ENCODE results near the gene MMP25.

The MMP25 gene

DNA sequence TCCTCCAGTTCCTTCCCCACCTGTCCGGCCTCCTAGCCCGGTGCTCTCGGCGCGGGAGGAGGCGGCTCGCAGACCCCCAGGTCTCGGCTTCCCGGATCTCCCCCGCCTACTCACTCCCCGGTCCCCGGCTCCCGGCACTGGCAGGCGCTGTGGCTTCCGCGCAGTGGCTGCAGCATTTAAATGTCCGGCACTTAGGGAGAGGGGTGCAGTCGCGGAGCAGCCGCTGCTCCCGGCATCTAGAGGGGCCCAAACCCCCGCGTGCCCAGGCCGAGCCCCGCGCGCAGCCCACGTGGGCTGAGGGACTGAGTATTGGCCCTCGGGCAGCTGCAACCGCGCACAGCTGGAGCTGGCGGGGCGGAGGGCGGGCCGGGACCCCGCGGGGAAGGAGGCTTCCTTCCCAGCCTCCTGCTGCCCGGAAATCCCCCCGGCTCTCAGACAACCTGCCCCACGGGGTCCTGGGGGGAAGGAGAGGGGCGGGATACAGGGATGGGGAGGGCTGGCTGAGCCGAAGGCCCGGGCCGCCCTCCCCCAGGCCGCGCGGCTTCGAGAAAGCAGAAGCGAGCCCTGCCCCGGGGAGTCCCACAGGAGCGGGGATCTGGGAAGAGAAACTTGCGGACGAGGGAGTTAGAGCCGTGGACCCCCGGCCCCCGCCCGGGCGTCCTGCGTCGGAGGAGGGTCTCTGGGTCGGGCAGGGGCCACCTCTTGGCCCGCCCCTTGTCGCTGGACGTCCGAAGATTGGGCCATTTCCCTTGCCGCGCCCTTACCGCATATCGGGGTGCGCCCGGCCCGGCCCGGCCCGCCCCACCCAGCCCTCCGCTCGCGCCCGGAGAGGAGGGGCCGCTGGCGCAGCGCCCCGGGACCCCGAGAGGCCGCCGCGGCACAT, at the start of gene MMP25:
MMP25 (plus strand) TSS at position 804 of the 883 bp plus-strand sequence. CDS start 357 bp downstream, outside the sequence.
- Histone ChIP-seq H3F3A (ENCODE audit: control insufficient read depth, insufficient read depth) (peaks cover 12% of the 10 kb centered on the region; the same call in 1 of the 2 replicates), H3K36me3 (ENCODE audit: control insufficient read depth, low read length) (no peaks in the 10 kb centered on the region), H3K27ac (ENCODE audit: low read depth, low read length) (0 out of 2 replicates have a peak within 1 kb of the TSS, but pooled peaks have one; percentile 28), H3K4me2 (ENCODE audit: low read length) (peak within 1 kb of the TSS; percentile 100), H3K4me3 (ENCODE audit: low read length) (peak within 1 kb of the TSS; percentile 90), H3K9me3 (ENCODE audit: control insufficient read depth, insufficient read depth, low read length) (no peaks in the 10 kb centered on the region), H3K4me1 (ENCODE audit: control insufficient read depth, low read length) (peaks cover 34% of the 10 kb centered on the region), H3K79me2 (ENCODE audit: control insufficient read depth, low read length) (no peaks in the 10 kb centered on the region), H3K9me2 (replicated peaks; ENCODE audit: control insufficient read depth, low read length) (no peaks in the 10 kb centered on the region), H3K27me3 (ENCODE audit: control insufficient read depth, low read length) (peaks cover 22% of the 10 kb centered on the region), H4K20me1 (ENCODE audit: control insufficient read depth, insufficient read depth, low read depth, low read length) (no peaks in the 10 kb centered on the region)
- TF ChIP-seq EZH2phosphoT487 (IDR thresholded peaks at IDR 0.05; ENCODE audit: borderline replicate concordance, low read length), result no peak
- TF ChIP-seq, protein P1, sequence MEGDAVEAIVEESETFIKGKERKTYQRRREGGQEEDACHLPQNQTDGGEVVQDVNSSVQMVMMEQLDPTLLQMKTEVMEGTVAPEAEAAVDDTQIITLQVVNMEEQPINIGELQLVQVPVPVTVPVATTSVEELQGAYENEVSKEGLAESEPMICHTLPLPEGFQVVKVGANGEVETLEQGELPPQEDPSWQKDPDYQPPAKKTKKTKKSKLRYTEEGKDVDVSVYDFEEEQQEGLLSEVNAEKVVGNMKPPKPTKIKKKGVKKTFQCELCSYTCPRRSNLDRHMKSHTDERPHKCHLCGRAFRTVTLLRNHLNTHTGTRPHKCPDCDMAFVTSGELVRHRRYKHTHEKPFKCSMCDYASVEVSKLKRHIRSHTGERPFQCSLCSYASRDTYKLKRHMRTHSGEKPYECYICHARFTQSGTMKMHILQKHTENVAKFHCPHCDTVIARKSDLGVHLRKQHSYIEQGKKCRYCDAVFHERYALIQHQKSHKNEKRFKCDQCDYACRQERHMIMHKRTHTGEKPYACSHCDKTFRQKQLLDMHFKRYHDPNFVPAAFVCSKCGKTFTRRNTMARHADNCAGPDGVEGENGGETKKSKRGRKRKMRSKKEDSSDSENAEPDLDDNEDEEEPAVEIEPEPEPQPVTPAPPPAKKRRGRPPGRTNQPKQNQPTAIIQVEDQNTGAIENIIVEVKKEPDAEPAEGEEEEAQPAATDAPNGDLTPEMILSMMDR (IDR thresholded peaks at IDR 0.05; ENCODE audit: low read depth, low read length, poor library complexity, severe bottlenecking), result no peak

DNA sequence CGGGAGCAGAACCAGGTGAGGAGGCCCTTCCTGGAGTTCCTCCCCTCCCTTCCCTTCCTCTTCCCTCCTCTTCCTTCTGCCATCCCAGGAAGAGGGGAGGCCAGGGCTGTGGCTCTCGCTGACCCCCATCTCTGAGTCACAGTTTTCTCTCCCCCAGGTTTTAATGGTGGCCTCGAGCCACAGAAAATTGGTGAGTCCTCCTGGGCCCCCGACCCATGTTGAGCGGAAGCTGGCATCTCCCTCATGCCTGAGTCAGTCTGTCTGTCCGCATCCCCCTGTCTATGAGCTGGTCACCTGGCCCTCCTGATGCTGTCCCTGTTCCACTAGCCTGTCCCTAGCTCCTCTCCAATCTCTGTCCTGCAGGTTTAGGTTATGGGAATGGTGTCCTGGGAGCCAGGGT, 46.4 kb upstream of the MMP25 start:
- Histone ChIP-seq H3K27ac (ENCODE audit: low read depth, low read length) (no peak overlapping the region), H3K27me3 (ENCODE audit: control insufficient read depth, low read length) (peaks cover 36% of the 10 kb centered on the region), H3K79me2 (ENCODE audit: control insufficient read depth, low read length) (no peaks in the 10 kb centered on the region), H3K9me2 (replicated peaks; ENCODE audit: control insufficient read depth, low read length) (no peaks in the 10 kb centered on the region), H4K20me1 (ENCODE audit: control insufficient read depth, insufficient read depth, low read depth, low read length) (no peaks in the 10 kb centered on the region), H3K4me3 (ENCODE audit: low read length) (no peak overlapping the region), H3K9me3 (ENCODE audit: control insufficient read depth, insufficient read depth, low read length) (no peaks in the 10 kb centered on the region), H3F3A (ENCODE audit: control insufficient read depth, insufficient read depth) (no peaks in the 10 kb centered on the region), H3K4me1 (ENCODE audit: control insufficient read depth, low read length) (peaks cover 3% of the 10 kb centered on the region; the same call in 1 of the 2 replicates), H3K4me2 (ENCODE audit: low read length) (no peak overlapping the region), H3K36me3 (ENCODE audit: control insufficient read depth, low read length) (no peaks in the 10 kb centered on the region)
- no peak for TF ChIP-seq EZH2phosphoT487 (IDR thresholded peaks at IDR 0.05; ENCODE audit: borderline replicate concordance, low read length)

DNA sequence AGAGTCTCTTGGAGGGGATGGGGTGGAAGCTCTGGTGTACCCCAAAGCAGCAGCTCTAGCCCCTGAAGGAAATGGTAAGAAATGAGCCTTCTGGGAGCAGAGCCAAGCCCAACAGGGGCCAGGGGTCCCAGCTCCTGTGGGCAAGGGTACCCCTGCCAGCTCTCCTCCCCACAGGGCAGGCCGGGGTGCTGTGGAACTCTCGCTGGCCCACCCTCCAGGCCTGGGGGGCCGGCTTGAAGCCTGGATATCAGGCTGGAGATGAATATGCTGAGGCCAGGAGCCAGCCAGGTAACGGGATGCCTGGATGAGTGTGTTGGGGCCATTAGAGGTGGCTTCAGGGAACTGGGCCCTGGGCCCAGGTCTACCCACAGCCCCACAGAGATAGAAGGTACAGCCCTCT, 45.8 kb upstream of the MMP25 start:
- H3K9me2 ChIP-seq (replicated peaks; ENCODE audit: control insufficient read depth, low read length), result no peaks in the 10 kb centered on the region
- H4K20me1 ChIP-seq (ENCODE audit: control insufficient read depth, insufficient read depth, low read depth, low read length), result no peaks in the 10 kb centered on the region
- peaks cover 4% of the 10 kb centered on the region; the same call in 1 of the 2 replicates for H3K4me1 ChIP-seq (ENCODE audit: control insufficient read depth, low read length)
- no peak overlapping the region for H3K4me2 ChIP-seq (ENCODE audit: low read length)
- TF ChIP-seq, protein P1 (IDR thresholded peaks at IDR 0.05; ENCODE audit: low read depth, low read length, poor library complexity, severe bottlenecking), result no peak
- no peak for TF ChIP-seq EZH2phosphoT487 (IDR thresholded peaks at IDR 0.05; ENCODE audit: borderline replicate concordance, low read length)
- peaks cover 38% of the 10 kb centered on the region for H3K27me3 ChIP-seq (ENCODE audit: control insufficient read depth, low read length)
- H3K27ac ChIP-seq (ENCODE audit: low read depth, low read length), result no peak overlapping the region
- H3K79me2 ChIP-seq (ENCODE audit: control insufficient read depth, low read length), result no peaks in the 10 kb centered on the region
- no peak overlapping the region for H3K4me3 ChIP-seq (ENCODE audit: low read length)
- H3K9me3 ChIP-seq (ENCODE audit: control insufficient read depth, insufficient read depth, low read length), result no peaks in the 10 kb centered on the region
- no peaks in the 10 kb centered on the region for H3K36me3 ChIP-seq (ENCODE audit: control insufficient read depth, low read length)
- H3F3A ChIP-seq (ENCODE audit: control insufficient read depth, insufficient read depth), result no peaks in the 10 kb centered on the region

DNA sequence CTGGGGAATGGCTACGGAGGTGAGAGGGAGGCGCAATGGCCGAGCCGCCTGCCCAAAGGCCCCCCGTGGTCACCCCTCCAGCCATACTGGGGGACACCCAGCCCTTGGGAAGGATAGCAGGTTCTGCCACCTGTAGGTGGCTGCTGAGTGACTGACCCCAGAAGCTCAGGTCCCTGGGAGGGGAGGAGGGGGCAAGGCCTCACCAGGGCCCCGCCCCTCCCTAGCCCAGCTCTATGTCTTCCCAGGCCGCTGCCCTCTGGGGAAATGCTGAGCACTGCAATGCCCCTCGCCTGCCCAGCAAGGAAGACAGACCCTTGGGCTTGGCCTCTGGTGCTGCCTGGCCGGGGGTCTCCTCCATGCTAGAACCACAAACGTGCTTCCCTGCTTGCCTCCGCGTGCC, 45.0 kb upstream of the MMP25 start:
- Histone ChIP-seq H3F3A (ENCODE audit: control insufficient read depth, insufficient read depth) (no peaks in the 10 kb centered on the region), H3K9me3 (ENCODE audit: control insufficient read depth, insufficient read depth, low read length) (no peaks in the 10 kb centered on the region), H3K4me3 (ENCODE audit: low read length) (no peak overlapping the region), H4K20me1 (ENCODE audit: control insufficient read depth, insufficient read depth, low read depth, low read length) (no peaks in the 10 kb centered on the region), H3K27ac (ENCODE audit: low read depth, low read length) (no peak overlapping the region), H3K27me3 (ENCODE audit: control insufficient read depth, low read length) (peaks cover 42% of the 10 kb centered on the region), H3K36me3 (ENCODE audit: control insufficient read depth, low read length) (no peaks in the 10 kb centered on the region), H3K79me2 (ENCODE audit: control insufficient read depth, low read length) (no peaks in the 10 kb centered on the region), H3K9me2 (replicated peaks; ENCODE audit: control insufficient read depth, low read length) (no peaks in the 10 kb centered on the region), H3K4me1 (ENCODE audit: control insufficient read depth, low read length) (peaks cover 4% of the 10 kb centered on the region; the same call in 1 of the 2 replicates), H3K4me2 (ENCODE audit: low read length) (no peak overlapping the region)
- TF ChIP-seq, protein P1 (IDR thresholded peaks at IDR 0.05; ENCODE audit: low read depth, low read length, poor library complexity, severe bottlenecking), result no peak
- TF ChIP-seq EZH2phosphoT487 (IDR thresholded peaks at IDR 0.05; ENCODE audit: borderline replicate concordance, low read length), result no peak

Data from DOHH2 (cell line).